NCI-H2227 (cell line): ENCODE measurements around the gene MS4A15.

Experiments used
- DNase-seq: peaks from one replicate; lab custom pipeline; 2025; ENCODE audit not compliant: unreplicated experiment; lab: John Stamatoyannopoulos, UW

Gene MS4A15

DNA sequence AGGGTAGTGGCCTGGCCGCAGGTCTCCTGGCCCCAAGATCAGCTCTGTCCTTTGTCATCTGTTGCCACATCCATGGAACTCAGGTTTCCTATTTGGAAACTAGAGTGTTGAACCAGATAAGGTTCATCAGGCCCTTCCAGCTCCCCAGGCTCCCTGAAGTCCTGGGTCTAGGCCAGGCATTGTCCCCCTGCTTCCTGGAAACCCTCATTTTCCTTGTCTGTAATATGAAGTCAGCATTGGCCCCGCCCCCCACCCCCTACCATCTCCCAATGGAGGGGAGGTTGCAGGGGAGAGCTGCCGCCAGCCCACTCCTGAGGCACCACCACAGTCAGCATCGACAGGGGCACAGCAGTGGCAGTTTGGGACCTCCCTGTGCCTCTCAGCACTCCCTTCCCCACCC lies 19.5 kb downstream of the MS4A15 start:
- DNase-seq, result no peak

- DNase-seq, result no peak
These were observed 20.4 kb downstream of the MS4A15 start for GRCh38 chr11:60777106-60777505.

GRCh38 chr11:60777572-60777971 lies 20.9 kb downstream of the MS4A15 start:
- DNase-seq, result no peak

DNA sequence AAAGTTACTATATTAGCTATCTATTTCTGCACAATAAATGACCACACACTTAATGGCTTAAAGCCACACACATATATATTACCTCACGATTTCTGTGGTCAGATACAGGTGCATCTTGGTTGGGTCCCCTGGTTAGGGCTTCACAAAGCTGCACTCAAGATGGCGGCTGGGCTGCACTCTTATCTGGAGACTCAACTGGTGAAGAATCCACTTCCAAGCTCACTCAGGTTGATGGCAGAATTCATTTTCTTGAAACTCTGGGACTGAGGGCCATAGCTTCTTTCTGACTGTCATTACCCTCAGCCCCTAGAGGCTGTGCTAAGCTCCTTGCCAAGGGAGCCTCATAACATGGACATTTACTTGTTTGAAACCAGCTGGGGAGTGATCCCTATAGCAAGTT lies 23.4 kb downstream of the MS4A15 start:
- no peak for DNase-seq

DNA sequence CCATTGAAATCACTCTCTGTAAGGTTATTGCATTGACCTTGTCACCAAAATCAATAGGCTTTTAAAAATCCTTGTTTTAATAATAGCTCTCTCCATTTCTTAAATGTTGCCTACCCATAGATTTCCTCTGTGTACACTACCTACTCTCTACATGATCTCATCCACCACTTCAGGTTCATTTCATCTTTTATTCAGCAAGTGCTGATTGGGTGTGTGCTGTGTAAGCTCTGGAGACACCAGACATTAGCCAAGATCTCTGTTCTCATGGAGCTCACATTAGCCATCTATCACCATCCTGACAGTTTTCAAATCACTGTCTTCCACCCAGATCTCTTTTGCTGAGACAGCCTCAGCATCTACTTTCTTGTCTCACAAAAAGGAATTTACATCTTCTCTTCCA lies 24.1 kb downstream of the MS4A15 start:
- no peak for DNase-seq

DNA sequence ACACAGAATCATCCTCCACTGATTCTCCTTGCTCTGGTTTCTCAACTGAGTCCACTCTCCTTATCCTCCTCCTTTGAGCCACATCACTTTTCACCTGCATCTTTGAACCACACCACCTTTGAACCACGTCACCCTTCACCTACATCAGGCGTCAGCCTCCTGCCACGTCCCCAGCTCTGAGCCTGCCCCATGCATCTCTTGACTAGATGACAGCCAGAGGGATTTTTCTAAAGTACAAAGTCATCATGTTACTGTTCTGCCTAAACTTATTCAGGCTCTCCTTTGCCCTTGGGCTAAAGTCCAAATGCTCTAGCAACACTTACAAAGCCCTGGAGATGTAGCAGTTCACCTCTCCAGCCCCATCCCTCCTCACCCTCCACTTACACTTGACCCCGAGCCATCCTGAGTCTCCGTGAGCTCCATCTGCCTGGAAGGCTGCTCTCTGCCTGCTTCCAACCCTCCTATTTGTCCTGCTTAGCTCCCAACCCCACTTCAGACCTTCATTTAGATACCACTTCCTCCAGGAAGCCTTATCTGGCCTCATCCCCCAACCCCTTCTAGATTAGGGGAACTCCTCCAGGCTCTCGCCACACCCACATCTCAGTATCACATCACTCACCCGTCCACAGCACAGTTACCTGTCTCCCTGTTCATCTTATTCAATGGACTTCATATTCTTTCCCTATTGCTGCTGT lies 24.8 kb downstream of the MS4A15 start:
- DNase-seq, result no peak

GRCh38 chr11:60781981-60782316 lies 25.3 kb downstream of the MS4A15 start:
- no peak for DNase-seq

- DNase-seq, result no peak
These were observed 25.9 kb downstream of the MS4A15 start for GRCh38 chr11:60782393-60783140.

- DNase-seq, result no peak
These were observed 26.4 kb downstream of the MS4A15 start for GRCh38 chr11:60783141-60783484.

DNA sequence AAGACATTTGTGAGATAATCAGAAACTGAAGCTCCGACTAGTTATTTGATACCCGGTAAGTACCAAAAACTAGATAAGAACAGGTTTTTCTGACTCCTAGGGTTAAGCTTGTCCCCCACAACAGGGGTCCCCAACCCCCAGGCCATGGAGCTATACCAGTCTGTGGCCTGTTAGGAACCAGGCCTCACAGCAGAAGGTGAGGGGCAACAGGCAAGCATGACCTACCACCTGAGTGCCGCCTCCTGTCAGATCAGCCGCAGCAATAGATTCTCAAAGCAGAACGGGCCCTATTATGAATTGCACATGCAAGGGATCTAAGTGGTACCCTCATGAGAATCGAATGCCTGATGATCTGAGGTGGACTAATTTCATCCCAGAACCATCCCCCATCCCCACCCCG lies 27.2 kb downstream of the MS4A15 start:
- DNase-seq, result no peak

DNA sequence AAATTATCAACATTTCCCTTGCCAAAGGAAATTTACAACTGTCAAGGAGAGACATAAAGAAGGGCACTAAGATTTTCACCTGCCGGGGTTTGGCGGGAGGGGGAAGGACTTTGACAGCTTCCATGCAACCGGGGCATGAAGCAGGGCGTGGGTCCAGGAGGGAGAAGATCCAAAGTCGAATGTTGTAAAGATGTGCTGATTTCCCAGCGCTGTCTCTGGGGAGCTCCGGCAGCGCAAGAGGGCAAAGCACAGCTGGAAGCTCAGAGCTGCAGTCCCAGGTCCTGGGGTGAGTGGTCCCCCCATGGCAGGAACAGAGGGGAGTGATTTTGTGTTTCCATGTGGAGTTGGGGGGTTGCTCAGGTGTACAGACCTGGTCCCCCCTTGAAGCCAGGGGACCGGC lies 28.5 kb downstream of the MS4A15 start, which contains the start of gene MS4A10:
TSS of gene MS4A10 (plus strand) at position 198 of the 400 bp plus-strand sequence. CDS start 5,003 bp downstream, outside the sequence.
- no peak for DNase-seq

DNA sequence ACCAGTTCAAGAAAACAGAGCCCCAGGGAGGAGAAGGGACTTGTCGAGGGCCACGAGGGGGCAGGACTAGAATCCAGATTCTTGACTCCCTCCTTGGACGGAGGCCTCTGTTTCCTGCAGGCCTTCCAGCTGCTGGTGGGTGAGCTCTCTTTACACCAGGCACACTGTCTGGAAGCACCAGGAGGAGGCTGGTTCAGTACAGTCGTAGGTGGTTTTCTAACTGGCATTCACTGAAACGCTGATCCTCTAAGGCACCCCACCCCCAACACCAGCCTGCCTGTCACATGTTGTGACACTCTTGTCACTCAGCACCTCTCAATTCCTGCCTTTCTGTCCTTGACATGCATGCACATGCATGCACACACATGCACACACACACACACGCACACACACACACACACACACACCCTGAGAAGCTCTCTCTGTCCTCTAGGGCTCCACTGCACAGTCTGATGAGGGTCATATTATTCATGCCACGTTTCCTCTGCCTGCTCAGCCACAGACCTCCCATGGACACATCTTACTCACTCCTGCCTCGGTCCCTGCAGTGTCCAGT lies 29.2 kb downstream of the MS4A15 start:
- no peak for DNase-seq

DNA sequence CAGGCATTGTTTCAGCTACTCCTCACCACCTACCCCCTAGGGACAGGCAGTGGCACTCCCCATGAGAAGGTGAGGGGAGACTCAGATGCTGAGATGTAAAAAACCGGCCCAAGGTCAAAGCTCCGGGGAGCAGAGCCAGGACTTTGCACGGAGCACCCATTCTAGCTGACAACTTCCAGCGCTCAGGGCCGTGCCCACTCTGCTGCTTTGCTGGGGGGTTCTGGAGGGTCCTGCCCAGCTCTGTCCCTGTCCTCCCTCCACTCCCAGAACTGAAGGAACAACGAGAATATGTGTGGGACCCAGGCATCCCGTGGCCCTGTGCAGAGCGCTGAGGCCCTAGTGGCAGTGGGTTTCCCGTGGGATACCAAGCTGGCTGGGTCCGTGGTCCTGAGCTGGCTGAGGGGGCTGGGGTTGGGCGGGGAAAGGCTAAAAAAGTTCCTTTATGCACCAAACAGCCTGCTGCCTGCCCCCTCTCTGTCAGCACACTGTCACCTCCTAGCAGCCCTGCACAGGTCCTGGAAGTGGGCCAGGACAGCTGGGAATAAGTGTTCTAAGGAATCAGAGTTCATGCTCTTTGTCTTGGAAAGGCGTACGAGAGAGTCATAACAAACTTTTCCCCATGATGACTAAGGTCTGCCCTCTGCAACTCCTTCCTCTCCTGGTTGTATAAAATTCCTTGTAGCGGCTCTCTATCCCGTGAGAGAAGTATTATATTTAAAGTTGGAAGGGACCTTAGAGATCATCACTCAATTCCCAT lies 30.3 kb downstream of the MS4A15 start:
- no peak for DNase-seq

DNA sequence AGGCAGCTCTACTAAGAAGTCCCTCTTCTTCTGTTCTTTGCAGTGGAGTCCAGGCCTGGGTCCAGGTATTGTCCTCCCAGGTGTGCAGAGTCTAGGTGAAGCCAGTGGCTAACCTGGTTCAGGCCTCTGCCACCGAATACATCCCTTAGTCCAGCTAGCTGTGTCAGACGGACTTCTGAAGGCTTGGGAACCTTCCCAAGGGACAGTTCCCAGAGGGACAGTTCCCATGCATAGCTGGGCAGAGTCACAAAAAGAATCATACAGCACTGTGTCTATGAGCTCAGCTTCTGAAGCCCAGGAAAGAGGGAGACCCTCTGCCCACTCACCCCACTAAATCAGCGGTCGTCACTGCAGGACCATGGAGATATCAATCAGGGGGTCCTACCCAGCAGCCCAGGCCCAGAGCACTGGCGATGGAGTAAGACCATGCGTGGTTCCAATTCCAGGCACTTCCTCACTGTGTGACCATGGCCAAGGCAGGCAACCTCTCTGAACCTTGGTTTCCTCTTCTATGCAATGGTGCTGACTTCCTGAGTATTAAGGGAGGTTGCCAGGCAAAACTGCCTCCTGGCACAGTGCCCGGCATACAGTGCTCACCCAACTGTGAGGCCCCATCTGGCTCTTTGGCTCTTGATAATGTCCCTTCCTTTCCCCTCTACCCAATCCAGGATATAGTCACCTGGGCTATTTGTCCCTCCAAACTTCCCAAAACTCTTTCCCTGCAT lies 31.9 kb downstream of the MS4A15 start:
- DNase-seq, result no peak

DNA sequence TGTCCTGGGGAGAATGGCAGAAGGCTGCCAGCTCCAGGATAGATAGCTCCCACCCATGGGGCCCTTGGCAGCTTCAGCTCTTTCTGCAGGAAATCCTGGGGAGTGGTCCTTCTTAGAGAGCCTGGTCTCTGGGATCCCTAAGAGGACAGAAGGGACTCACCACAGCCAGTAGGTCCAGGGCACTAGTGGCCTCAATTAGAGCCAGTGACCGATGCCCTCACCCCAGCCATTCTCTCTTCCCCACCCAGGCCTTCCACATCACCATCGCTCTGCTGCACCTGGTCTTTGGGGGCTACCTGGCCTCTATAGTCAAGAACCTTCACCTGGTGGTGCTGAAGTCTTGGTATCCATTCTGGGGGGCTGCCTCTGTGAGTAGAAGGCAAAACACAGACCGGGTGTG lies 34.1 kb downstream of the MS4A15 start:
- no peak for DNase-seq

DNA sequence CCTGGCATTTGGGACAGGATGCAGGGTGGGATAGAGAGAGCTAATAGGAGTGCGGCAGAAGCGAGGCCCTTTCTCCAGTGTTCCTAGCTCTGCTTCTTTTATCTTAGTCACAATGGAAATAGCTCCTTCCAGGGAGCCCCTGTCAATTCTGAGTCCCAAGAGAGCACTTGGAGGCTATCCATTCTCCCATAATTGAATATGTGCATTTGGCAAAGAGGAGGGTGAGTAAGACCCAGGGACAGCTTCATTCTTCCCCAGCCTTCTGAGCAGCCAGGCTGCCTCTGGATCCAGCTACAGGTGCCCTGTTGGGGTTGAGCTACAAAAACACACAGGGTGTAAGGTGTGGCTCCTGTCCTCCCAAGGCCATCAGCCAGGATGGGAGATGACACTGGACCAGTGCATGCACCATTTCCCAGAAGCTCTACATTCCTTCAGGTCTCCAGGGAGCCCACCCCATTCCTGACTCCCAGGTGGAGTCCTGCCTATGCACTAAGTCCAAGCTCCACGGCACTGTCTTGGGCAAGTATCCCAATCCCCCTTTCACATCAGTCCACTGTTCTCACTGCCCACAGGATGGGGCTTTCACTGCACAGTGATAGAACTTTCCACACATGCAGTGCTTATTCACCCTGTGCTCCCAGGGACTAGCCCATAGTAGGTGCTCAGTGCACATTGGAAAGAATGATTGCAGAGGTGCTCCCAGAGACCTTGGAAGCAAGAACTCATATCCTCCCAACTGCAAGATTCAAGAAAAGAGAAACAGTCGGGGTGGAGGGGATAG lies 34.7 kb downstream of the MS4A15 start:
- DNase-seq, result no peak

GRCh38 chr11:60792521-60792920 lies 35.9 kb downstream of the MS4A15 start:
- no peak for DNase-seq

GRCh38 chr11:60795291-60795690 lies 38.6 kb downstream of the MS4A15 start:
- no peak for DNase-seq

DNA sequence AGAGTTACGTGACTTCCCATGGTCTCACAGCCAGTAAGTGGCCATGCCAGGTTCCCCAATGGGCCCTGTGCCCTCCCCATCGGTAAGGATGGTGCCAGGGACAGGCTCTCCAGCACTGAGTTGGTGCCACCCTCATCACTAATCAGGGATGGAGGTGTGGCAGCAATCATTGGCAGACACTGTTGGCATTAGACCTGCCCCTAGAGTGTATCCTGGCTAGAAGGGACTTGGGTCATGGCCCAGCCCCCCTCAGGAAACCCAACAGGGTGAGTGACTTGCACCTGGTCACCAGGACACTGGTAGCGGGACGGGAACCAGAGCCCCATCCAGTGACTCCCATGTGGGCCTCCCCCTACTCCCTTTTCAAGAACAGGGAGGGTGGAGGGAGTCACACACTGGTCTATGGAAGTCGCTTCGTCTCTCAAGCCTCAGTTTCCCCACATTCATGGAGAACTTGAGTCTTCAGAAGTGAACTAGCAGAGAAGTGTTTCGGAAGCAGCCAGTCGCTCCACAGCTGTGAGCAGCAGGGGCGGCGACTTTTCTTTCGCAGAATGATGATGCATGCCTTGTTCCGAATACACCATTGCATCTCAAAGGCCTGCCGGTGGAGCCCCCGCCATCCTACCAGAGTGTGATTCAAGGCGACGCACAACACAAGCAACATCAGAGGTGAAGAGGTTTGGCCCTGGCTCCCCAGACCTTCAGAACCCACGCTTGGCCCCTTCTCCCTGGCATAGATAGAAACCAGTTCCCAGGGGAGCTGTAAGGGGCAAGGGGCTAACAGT lies 41.4 kb downstream of the MS4A15 start:
- no peak for DNase-seq

- no peak for DNase-seq
These were observed 42.0 kb downstream of the MS4A15 start for GRCh38 chr11:60798631-60799030.
